HepG2 (cell line): ENCODE results near the gene VTN.

Experiments
- BRCA1 ChIP-seq: sonication (generic); formaldehyde crosslinking; IDR thresholded peaks from 2 replicates; pipeline ENCODE4 v1.4.0; 2020; ENCODE audit warnings: missing genetic modification reagents
- CTCF ChIP-seq: sonication (generic); formaldehyde crosslinking; IDR thresholded peaks from 2 replicates; pipeline ENCODE4 v1.5.0; 2020; ENCODE audit warnings: mild to moderate bottlenecking, missing genetic modification reagents, moderate library complexity
- GABPB1 ChIP-seq: IDR thresholded peaks from 2 replicates; pipeline ENCODE4 v1.6.1; 2016; ENCODE audit warnings: mild to moderate bottlenecking, missing genetic modification reagents, moderate library complexity, missing compliant biosample characterization
- HMGXB4 ChIP-seq, 2 experiments: sonication (generic) in 1 of 2; formaldehyde crosslinking in 1 of 2; IDR thresholded peaks; 2 replicates each; pipeline versions ENCODE4 v1.4.0 to v1.6.1; 2018 to 2020; ENCODE audit warnings: missing genetic modification reagents in 2 of 2, borderline replicate concordance in 1 of 2, low read depth in 1 of 2, mild to moderate bottlenecking in 1 of 2, missing biosample characterization in 1 of 2
- HOXA7 ChIP-seq: sonication (generic); formaldehyde crosslinking; IDR thresholded peaks from 2 replicates; pipeline ENCODE4 v1.8.1; 2022; ENCODE audit warnings: mild to moderate bottlenecking, missing genetic modification reagents, moderate library complexity
- LBX2 ChIP-seq: sonication (generic); formaldehyde crosslinking; IDR thresholded peaks from 2 replicates; pipeline ENCODE4 v1.5.0; 2020; ENCODE audit warnings: missing genetic modification reagents, mild to moderate bottlenecking, borderline replicate concordance
- MAX ChIP-seq: IDR thresholded peaks from 2 replicates; pipeline ENCODE4 v1.6.1; 2012; ENCODE audit warnings: inconsistent platforms
- RAD51 ChIP-seq: fragments of 450-650 bp; IDR thresholded peaks from 2 replicates; pipeline ENCODE4 v1.6.1; 2016; ENCODE audit warnings: borderline replicate concordance
- THAP9 ChIP-seq: sonication (generic); formaldehyde crosslinking; IDR thresholded peaks from 2 replicates; pipeline ENCODE4; 2020; ENCODE audit warnings: missing genetic modification reagents, mild to moderate bottlenecking, borderline replicate concordance
- ZBTB42 ChIP-seq: sonication (generic); formaldehyde crosslinking; IDR thresholded peaks from 2 replicates; pipeline ENCODE4 v1.5.0; 2020; ENCODE audit warnings: mild to moderate bottlenecking, missing genetic modification reagents
- ZNF274 ChIP-seq: sonication (generic); formaldehyde crosslinking; IDR thresholded peaks from 2 replicates; pipeline ENCODE4 v1.5.1; 2020; ENCODE audit warnings: mild to moderate bottlenecking, missing genetic modification reagents
- ZNF3 ChIP-seq: IDR thresholded peaks from 2 replicates; pipeline ENCODE4 v1.7.0; 2017; ENCODE audit warnings: inconsistent platforms

- no peak for TF ChIP-seq RAD51
- TF ChIP-seq BRCA1 (CRISPR knock-in tag) = no peak
- no peak for TF ChIP-seq ZNF3
- TF ChIP-seq HMGXB4 (CRISPR knock-in tag; IDR thresholded peaks at IDR 0.05; ENCODE audit: borderline replicate concordance in 1 of 2, low read depth in 1 of 2) = no peak
- TF ChIP-seq ZBTB42 (CRISPR knock-in tag) = no peak
- no peak for TF ChIP-seq MAX
- no peak for TF ChIP-seq CTCF (CRISPR knock-in tag)
- TF ChIP-seq HOXA7 (CRISPR knock-in tag) = no peak
- no peak for TF ChIP-seq ZNF274
- TF ChIP-seq GABPB1 (CRISPR knock-in tag) = no peak
- TF ChIP-seq THAP9 = no peak
- no peak for TF ChIP-seq LBX2 (CRISPR knock-in tag)
Observed at GRCh38 chr17:28363776-28364650, 6.1 kb downstream of the VTN start.
